Kidney tubule cell (primary cell): ENCODE results near the gene C1orf159.

Experiments used
- DNase-seq: peaks from one replicate; pipeline ENCODE4 v3.0.0-alpha.2; 2018; ENCODE audit warnings: low spot score

The C1orf159 gene

GRCh38 chr1:1053682-1054081 is 62.2 kb downstream of the C1orf159 start:
- DNase-seq: no peak

GRCh38 chr1:1053022-1053421 is 62.9 kb downstream of the C1orf159 start:
- DNase-seq: no peak

GRCh38 chr1:1052003-1052840 is 63.7 kb downstream of the C1orf159 start:
- no peak for DNase-seq

DNA sequence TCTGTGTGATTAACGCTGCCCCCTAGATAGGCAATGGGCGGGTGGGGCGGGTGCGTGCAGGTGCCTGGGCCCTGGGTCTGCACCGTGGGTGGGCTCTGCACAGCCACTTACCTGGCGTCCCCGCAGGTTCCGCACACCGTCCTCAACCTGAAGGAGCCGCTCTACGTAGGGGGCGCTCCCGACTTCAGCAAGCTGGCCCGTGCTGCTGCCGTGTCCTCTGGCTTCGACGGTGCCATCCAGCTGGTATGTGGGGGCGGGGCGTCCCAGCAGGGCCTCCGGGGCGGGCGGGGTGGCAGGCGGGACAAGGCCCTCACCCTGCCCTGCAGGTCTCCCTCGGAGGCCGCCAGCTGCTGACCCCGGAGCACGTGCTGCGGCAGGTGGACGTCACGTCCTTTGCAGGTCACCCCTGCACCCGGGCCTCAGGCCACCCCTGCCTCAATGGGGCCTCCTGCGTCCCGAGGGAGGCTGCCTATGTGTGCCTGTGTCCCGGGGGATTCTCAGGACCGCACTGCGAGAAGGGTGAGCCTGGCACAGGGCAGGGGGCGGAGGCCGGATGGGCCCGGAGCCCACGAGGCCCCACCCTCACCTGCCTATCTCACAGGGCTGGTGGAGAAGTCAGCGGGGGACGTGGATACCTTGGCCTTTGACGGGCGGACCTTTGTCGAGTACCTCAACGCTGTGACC is 64.6 kb downstream of the C1orf159 start:
- DNase-seq: no peak

- no peak for DNase-seq
These were observed 65.3 kb downstream of the C1orf159 start for GRCh38 chr1:1050577-1051052.

GRCh38 chr1:1049318-1050165 is 66.3 kb downstream of the C1orf159 start:
- no peak for DNase-seq

GRCh38 chr1:1048765-1049164 is 67.1 kb downstream of the C1orf159 start:
- no peak for DNase-seq

GRCh38 chr1:1047963-1048362 is 67.9 kb downstream of the C1orf159 start:
- DNase-seq: no peak

DNA sequence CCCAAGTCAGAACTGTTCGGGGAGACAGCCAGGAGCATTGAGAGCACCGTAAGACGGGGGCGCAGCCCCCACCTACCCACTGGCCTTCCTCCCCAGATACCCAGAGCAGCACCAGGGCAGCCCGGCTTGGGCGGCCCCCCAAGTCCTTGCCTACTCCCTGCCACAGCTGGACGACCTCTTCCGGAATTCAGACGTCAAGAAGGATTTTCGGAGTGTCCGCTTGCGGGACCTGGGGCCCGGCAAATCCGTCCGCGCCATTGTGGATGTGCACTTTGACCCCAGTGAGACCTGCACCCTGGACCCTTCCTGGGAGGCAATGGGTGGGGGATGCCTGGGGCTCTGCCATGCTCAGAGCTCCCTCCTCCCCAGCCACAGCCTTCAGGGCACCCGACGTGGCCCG is 68.5 kb downstream of the C1orf159 start:
- no peak for DNase-seq

DNA sequence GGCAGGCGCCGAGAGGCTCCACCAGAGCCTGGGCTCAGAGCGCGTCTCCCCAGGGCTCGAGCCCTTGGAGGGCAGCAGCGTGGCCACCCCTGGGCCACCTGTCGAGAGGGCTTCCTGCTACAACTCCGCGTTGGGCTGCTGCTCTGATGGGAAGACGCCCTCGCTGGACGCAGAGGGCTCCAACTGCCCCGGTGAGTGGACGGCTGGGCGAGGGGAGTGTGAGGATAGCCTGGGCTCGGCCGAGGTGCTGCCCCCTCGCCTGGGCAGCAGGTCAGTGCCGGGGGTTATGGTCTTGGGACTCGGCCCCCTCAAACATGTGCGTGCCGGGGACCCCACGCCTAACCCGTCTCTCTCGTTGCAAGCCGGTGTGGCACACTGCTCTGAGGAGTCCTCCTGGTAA is 69.1 kb downstream of the C1orf159 start:
- DNase-seq: no peak

DNA sequence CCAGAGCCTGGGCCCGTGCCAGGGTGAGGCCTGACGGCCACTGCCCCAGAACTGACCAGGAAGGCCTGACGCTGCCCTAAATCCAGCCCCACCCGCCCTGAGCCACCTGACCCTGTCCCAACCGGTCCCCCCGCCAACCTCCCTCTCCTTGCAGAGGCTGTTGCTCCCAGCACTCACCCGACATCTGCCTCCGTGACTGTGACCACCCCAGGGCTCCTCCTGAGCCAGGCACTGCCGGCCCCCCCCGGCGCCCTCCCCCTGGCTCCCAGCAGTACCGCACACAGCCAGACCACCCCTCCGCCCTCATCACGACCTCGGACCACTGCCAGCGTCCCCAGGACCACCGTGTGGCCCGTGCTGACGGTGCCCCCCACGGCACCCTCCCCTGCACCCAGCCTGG is 69.6 kb downstream of the C1orf159 start:
- DNase-seq: no peak

GRCh38 chr1:1045129-1045528 is 70.8 kb downstream of the C1orf159 start:
- no peak for DNase-seq

DNA sequence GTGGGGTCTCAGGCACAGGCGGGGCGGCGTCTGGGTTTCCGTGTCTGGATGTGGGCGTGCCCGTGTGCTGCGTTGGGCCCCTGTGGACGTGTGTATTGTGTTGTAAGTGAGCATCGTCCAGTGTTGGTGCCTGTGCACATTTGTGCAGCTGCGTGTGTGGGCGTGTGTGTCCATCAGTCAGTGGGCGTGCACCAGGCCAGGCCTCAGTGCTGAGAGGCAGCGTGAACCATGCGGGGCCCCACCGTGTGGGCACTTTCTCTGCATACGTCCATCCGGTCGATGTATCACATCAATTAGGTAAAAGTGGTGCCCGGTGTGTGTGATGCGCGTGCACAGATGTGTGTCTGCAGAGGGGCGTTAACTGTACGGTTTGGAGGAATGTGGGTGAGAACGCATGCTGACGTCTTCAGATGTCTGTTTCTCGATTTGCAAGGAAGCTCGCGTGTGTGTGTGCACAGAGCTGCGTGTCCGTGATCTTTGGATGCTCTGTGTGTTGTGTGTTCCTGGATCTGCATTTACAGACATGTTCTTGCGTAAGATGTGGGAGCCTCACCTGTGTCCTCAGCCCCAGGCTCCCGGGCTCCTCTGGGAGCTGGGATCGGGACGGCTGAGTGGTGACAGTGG is 71.3 kb downstream of the C1orf159 start:
- no peak for DNase-seq

- DNase-seq: no peak
These were observed 72.0 kb downstream of the C1orf159 start for GRCh38 chr1:1043921-1044320.

DNA sequence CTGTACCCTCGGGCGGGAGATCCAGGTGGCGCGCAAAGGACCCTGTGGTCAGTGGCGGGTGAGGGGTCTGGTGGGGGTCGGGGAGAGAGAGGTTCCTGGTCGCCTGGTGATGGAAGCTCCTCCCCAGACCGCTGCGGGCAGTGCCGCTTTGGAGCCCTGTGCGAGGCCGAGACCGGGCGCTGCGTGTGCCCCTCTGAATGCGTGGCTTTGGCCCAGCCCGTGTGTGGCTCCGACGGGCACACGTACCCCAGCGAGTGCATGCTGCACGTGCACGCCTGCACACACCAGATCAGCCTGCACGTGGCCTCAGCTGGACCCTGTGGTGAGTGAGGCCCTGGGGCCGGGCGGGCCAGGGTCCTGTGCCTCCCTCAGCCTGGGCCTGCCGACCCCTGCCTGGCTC is 72.5 kb downstream of the C1orf159 start:
- DNase-seq: no peak

GRCh38 chr1:1042835-1043234 is 73.1 kb downstream of the C1orf159 start:
- DNase-seq: no peak

GRCh38 chr1:1041873-1042272 is 74.0 kb downstream of the C1orf159 start:
- DNase-seq: no peak

DNA sequence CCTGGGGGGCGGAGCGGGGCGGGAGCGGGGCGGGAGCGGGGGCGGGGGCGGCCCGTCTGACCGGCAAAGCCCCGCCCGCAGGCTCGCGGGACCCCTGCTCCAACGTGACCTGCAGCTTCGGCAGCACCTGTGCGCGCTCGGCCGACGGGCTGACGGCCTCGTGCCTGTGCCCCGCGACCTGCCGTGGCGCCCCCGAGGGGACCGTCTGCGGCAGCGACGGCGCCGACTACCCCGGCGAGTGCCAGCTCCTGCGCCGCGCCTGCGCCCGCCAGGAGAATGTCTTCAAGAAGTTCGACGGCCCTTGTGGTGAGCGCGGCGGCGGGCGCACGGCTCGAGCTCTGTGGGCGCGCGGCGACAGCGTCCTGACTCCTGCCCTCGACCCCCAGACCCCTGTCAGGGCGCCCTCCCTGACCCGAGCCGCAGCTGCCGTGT is 74.8 kb downstream of the C1orf159 start:
- DNase-seq: no peak

DNA sequence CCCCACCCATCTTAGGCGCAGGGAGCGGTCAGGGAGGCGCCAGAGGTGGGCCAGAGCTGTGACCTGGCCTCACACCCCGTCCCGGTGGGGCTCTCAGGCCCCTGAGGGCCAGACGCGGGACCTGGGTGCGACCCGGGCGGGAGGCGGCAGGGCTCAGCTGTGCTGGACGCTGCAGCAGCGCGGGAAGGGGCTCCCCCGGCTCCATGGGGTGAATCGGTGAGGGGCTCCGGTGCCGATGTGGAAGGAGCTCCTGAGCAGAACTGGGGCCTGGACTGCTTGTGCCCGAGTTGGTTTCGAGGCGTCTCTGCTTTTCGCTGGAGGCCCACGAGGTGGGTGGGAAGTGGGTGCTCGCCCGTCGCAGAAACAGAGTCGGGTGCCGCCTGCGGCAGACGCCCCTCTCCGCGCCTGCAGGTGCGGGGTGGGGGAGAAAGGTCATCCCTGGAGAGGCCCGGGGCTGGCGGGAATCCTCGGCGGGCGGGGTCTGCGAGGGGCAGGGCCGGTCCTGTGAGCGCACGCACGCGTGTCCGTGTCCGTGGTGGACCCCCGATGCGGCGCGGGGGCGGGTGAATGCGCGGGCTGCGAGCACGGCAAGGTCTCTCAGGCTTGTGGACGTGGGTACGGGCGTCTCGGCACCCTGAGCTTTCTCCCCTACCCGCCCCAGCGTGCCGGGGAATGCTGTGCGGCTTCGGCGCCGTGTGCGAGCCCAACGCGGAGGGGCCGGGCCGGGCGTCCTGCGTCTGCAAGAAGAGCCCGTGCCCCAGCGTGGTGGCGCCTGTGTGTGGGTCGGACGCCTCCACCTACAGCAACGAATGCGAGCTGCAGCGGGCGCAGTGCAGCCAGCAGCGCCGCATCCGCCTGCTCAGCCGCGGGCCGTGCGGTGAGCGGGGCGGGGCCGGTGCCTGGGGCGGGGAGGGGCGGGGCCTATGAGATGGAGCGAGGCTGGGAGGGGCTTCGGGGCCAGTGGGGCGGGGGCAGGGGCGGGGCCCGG is 75.6 kb downstream of the C1orf159 start:
- peak; percentile 92 for DNase-seq

DNA sequence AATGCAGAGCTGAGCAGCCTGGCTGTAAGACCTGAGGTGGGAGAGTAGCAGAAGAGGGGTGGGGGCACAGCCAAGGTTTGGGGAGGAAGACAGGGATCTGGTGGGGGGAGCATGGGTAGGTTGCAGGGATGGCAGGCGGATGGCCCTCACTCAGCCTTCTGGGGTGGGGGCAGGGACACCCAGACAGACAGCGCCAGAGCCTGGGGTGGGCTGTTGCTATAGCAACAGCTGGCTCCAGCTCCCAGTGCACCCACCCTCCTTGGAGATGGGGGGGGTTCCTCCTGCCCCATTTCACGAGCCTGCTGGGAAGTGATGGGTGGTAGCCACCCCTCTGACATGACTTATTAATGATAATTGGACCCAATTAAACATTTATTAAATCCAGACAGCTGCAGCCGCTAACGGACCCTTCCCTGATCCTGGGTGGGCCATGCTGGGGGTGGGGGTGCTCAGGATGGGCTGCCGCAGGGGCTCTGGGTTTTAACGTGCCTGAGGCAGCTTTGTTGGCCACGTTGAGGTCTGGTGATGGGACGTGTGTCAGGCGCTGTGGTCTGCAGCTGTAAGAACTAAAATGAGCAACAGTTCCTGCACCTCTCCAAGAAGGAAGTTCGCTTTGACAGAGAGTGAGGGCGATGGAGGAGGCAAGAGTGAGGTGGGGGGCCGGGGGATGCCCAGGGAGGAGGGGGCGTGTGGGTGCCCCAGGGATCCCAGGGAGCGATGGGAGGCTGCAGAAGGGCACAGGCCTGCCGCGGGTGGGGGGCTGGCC is 76.6 kb downstream of the C1orf159 start:
- DNase-seq: no peak
